ENCODE measurements around the gene TENT4B. TPM values are rescaled to one million over a fixed set of nuclear protein-coding genes. Genes with fewer than 3 reads are reported as not detected.

The TENT4B gene
- total RNA-seq, 1 experiment from 2014 or later = 16.9 TPM

DNA sequence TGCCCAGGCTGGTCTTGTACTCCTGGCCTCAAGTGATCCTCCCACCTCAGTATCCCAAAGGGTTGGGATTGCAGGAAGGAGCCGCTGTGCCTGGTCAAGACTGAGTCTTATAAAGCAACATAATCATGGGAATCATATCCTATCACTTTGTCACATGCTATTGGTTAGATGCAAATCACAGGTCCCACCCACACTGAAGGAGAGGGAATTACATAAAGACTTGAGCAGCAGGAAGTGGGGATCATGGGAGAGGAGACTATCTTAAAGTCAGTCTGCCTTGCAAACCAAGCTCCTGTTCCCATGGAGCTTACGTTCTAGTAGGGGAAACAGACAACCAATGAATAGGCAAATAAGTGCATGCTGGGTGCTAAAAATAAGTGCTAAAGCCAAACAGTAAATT lies 28.3 kb upstream of the TENT4B start:
- RAD21 ChIA-PET (ENCODE audit: low non-redundant PET in 1 of 2, low total read pairs in 2 of 2, uncharacterized antibody in 2 of 2, unreplicated experiment in 2 of 2) = no interaction called here
- ATAC-seq (no peak), DNase-seq (ENCODE audit: low read depth, low spot score) (no peak)
- Histone ChIP-seq H3K9me2 (ENCODE audit: insufficient read depth) (no peaks in the 10 kb centered on the region), H3K27me3 (ENCODE audit: insufficient read depth, low read length) (no peaks in the 10 kb centered on the region), H2AFZ (ENCODE audit: low read depth, low read length, poor library complexity, severe bottlenecking) (no peak overlapping the region), H3K9ac (ENCODE audit: low read length) (no peak overlapping the region), H3K79me2 (ENCODE audit: insufficient read depth, low read length) (no peaks in the 10 kb centered on the region), H3K9me3 (ENCODE audit: control insufficient read depth in 1 of 2, insufficient read depth in 1 of 2, low read depth in 1 of 2, low read length in 2 of 2) (no peaks in the 10 kb centered on the region), H3K36me3 (ENCODE audit: control insufficient read depth in 1 of 2, insufficient read depth in 2 of 2, low read length in 2 of 2) (no peaks in the 10 kb centered on the region), H3K4me2 (ENCODE audit: low read length) (no peak overlapping the region), H3K27ac (ENCODE audit: low read depth, low read length) (no peak overlapping the region), H3K4me3 (replicated peaks in 1 of 2; ENCODE audit: low read depth in 1 of 2, low read length in 2 of 2) (no peak overlapping the region), H3K4me1 (ENCODE audit: control insufficient read depth in 1 of 2, insufficient read depth in 2 of 2, low read length in 2 of 2) (no peaks in the 10 kb centered on the region), H4K20me1 (ENCODE audit: insufficient read depth) (no peaks in the 10 kb centered on the region)
- intact Hi-C loops (cut with micrococcal nuclease) = no loop called here
- CTCF ChIA-PET = no interaction called here
- TF ChIP-seq CEBPB (IDR thresholded peaks at IDR 0.05; ENCODE audit: low read depth) (no peak), EZH2phosphoT487 (IDR thresholded peaks at IDR 0.05; ENCODE audit: borderline replicate concordance) (no peak), RAD21 (IDR thresholded peaks at IDR 0.05; ENCODE audit: low read depth) (no peak), REST (IDR thresholded peaks at IDR 0.05; ENCODE audit: low read depth) (no peak), POLR2A (IDR thresholded peaks at IDR 0.05; ENCODE audit: borderline replicate concordance, extremely low read depth, insufficient read depth, insufficient read length) (no peak), MAX (IDR thresholded peaks at IDR 0.05) (no peak), SRF (IDR thresholded peaks at IDR 0.05; ENCODE audit: low read depth) (no peak), YY1 (IDR thresholded peaks at IDR 0.05; ENCODE audit: extremely low read depth, insufficient replicate concordance, low read depth, low read length) (no peak), TCF7L2 (IDR thresholded peaks at IDR 0.05; ENCODE audit: borderline replicate concordance, extremely low read depth, insufficient read depth, insufficient read length) (no peak), SP1 (IDR thresholded peaks at IDR 0.05; ENCODE audit: low read depth) (no peak), SIN3A (IDR thresholded peaks at IDR 0.05; ENCODE audit: low read depth) (no peak), ELF1 (IDR thresholded peaks at IDR 0.05; ENCODE audit: borderline replicate concordance, low read depth) (no peak), ZFX (IDR thresholded peaks at IDR 0.05) (no peak), FOSL1 (IDR thresholded peaks at IDR 0.05; ENCODE audit: low read depth) (no peak), EGR1 (IDR thresholded peaks at IDR 0.05; ENCODE audit: low read depth) (no peak)
- TF ChIP-seq, protein P1, sequence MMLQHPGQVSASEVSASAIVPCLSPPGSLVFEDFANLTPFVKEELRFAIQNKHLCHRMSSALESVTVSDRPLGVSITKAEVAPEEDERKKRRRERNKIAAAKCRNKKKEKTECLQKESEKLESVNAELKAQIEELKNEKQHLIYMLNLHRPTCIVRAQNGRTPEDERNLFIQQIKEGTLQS (IDR thresholded peaks at IDR 0.05) = no peak
- TF ChIP-seq, protein P2, sequence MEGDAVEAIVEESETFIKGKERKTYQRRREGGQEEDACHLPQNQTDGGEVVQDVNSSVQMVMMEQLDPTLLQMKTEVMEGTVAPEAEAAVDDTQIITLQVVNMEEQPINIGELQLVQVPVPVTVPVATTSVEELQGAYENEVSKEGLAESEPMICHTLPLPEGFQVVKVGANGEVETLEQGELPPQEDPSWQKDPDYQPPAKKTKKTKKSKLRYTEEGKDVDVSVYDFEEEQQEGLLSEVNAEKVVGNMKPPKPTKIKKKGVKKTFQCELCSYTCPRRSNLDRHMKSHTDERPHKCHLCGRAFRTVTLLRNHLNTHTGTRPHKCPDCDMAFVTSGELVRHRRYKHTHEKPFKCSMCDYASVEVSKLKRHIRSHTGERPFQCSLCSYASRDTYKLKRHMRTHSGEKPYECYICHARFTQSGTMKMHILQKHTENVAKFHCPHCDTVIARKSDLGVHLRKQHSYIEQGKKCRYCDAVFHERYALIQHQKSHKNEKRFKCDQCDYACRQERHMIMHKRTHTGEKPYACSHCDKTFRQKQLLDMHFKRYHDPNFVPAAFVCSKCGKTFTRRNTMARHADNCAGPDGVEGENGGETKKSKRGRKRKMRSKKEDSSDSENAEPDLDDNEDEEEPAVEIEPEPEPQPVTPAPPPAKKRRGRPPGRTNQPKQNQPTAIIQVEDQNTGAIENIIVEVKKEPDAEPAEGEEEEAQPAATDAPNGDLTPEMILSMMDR (IDR thresholded peaks at IDR 0.05 in 2 of 3, conservative IDR thresholded peaks at IDR 0.05 in 1 of 3; ENCODE audit: borderline replicate concordance in 1 of 3, insufficient read depth in 1 of 3, low read depth in 2 of 3, low read length in 2 of 3) = no peak
- POLR2A ChIA-PET = no interaction called here
- no TSS peak for BruUV-seq (replicated peaks)

Data from HCT116 (cell line).